Measurements from ENCODE around the gene SLC22A1. TPM values are rescaled to one million over a fixed set of nuclear protein-coding genes. Genes with fewer than 3 reads are reported as not detected.

SLC22A1 gene
- total RNA-seq, 1 experiment from 2014 or later = 0.39 TPM

DNA sequence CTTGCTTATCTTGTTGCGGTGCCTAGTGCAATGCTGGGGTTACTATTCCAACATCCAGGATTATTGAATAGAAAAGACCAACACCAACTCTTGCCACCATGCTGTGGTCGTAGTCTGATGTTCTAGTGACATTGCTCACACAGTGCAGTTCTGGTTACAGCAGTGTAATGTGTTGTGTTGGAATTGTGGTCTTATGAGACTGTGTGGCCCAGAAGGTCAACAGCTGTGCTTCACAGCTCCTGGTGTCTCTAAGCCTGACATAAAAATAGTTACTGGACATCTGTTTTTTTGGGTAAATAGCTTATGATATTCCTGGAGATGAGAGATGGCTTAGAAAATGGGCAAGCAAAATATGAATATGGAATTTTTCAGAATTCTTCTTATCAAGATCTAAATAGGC is 79.4 kb downstream of the SLC22A1 start:
- no peaks in the 10 kb centered on the region for H3K27me3 ChIP-seq (ENCODE audit: insufficient read depth, low read length)
- no peak overlapping the region for H3K9ac ChIP-seq (ENCODE audit: extremely low read depth, insufficient read length, low read length)
- Mint-ChIP-seq H3K4me1 (no peaks in the 10 kb centered on the region), H3K9me3 (peaks cover 3 to 8% of the 10 kb centered on the region in 2 experiments; a peak in 4 of 5 replicates), H3K27ac (no peak overlapping the region; a peak in 1 of 7 replicates), H3K36me3 (ENCODE audit: insufficient read depth in 1 of 3, low read depth in 3 of 3) (peaks cover 3 to 4% (median 4%) of the 10 kb centered on the region in 3 experiments; a peak in 4 of 7 replicates), H3K4me3 (no peak overlapping the region), H3K27me3 (ENCODE audit: low read depth) (no peaks in the 10 kb centered on the region)
- no peak overlapping the region for H4K91ac ChIP-seq (ENCODE audit: insufficient read length, low read depth, low read length)
- no peak overlapping the region for H3K14ac ChIP-seq (ENCODE audit: insufficient read depth, low read length)
- no peak overlapping the region for H4K5ac ChIP-seq (ENCODE audit: insufficient read length, low read depth, low read length)
- H3T11ph ChIP-seq (ENCODE audit: low read length) = no peak overlapping the region
- H2BK15ac ChIP-seq (ENCODE audit: low read depth, low read length) = no peak overlapping the region
- no peaks in the 10 kb centered on the region for H3K4me1 ChIP-seq (ENCODE audit: insufficient read depth, low read length)
- no peak for DNase-seq
- H3K79me2 ChIP-seq (ENCODE audit: insufficient read depth, low read length) = no peaks in the 10 kb centered on the region
- no peak overlapping the region for H2AK5ac ChIP-seq (ENCODE audit: insufficient read length, low read length)
- H3K23me2 ChIP-seq (ENCODE audit: insufficient read length, low read depth, low read length, poor library complexity, severe bottlenecking) = no peaks in the 10 kb centered on the region
- H2BK12ac ChIP-seq (ENCODE audit: insufficient read length, low read depth, low read length) = no peak overlapping the region
- no peaks in the 10 kb centered on the region for H3K79me1 ChIP-seq (ENCODE audit: insufficient read depth, low read depth, low read length, poor library complexity, severe bottlenecking)
- no CpG with 5 or more reads among the region's 2 CpGs for WGBS (ENCODE audit: extremely low coverage, insufficient read length, low lambda C conversion rate)
- no peaks in the 10 kb centered on the region for H3K9me3 ChIP-seq (ENCODE audit: control insufficient read depth, low read depth, low read length)
- H3K27ac ChIP-seq (ENCODE audit: insufficient read length, low read depth, low read length) = no peak overlapping the region
- no peak overlapping the region for H3K18ac ChIP-seq (ENCODE audit: insufficient read length, low read depth, low read length)
- H3K56ac ChIP-seq (ENCODE audit: insufficient read length, low read depth, low read length) = no peak overlapping the region
- no peak overlapping the region for H2AFZ ChIP-seq (ENCODE audit: low read length)
- TF ChIP-seq, protein P1, sequence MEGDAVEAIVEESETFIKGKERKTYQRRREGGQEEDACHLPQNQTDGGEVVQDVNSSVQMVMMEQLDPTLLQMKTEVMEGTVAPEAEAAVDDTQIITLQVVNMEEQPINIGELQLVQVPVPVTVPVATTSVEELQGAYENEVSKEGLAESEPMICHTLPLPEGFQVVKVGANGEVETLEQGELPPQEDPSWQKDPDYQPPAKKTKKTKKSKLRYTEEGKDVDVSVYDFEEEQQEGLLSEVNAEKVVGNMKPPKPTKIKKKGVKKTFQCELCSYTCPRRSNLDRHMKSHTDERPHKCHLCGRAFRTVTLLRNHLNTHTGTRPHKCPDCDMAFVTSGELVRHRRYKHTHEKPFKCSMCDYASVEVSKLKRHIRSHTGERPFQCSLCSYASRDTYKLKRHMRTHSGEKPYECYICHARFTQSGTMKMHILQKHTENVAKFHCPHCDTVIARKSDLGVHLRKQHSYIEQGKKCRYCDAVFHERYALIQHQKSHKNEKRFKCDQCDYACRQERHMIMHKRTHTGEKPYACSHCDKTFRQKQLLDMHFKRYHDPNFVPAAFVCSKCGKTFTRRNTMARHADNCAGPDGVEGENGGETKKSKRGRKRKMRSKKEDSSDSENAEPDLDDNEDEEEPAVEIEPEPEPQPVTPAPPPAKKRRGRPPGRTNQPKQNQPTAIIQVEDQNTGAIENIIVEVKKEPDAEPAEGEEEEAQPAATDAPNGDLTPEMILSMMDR (conservative IDR thresholded peaks at IDR 0.05) = no peak
- H3K4ac ChIP-seq (ENCODE audit: low read depth, low read length) = no peak overlapping the region
- H4K20me1 ChIP-seq (ENCODE audit: control insufficient read depth, insufficient read depth, insufficient read length) = no peaks in the 10 kb centered on the region
- H3K23ac ChIP-seq (ENCODE audit: insufficient read length, low read depth, low read length) = no peak overlapping the region
- H3K4me2 ChIP-seq (ENCODE audit: insufficient read depth, insufficient read length, low read length) = no peak overlapping the region
- no peak overlapping the region for H2BK120ac ChIP-seq (ENCODE audit: low read depth, low read length, poor library complexity, severe bottlenecking)
- H2BK20ac ChIP-seq (ENCODE audit: low read depth, low read length, poor library complexity, severe bottlenecking) = no peak overlapping the region
- H2BK5ac ChIP-seq (ENCODE audit: insufficient read length, low read length) = no peak overlapping the region
- H4K8ac ChIP-seq (replicated peaks; ENCODE audit: insufficient read length, low read depth, low read length) = no peak overlapping the region

All from H9 (cell line).